ENCODE data around the gene NKIRAS2.

The NKIRAS2 gene

GRCh38 chr17:42019509-42020404 is at the start of gene NKIRAS2:
NKIRAS2 (plus strand) TSS chr17:42020090; CDS start chr17:42021578, 1,488 bp downstream.
- in situ Hi-C loops (cut with MboI; ENCODE audit: low pct_unique_long_range_greater_than_20kb, low sequenced_read_pairs, unreplicated experiment), result loop anchor here (10.0 kb wide), 1 partner anchor 95 kb away; the partner anchor contains the start of gene DHX58
- peak; percentile 94 for TF ChIP-seq CTCF (IDR thresholded peaks at IDR 0.05; ENCODE audit: extremely low read depth, insufficient read depth, missing control alignments)
- DNase-seq (ENCODE audit: low spot score), result peak; percentile 95

GRCh38 chr17:41970901-41971331 is 49.0 kb upstream of the NKIRAS2 start:
- no peak for DNase-seq (ENCODE audit: low spot score)
- in situ Hi-C loops (cut with MboI; ENCODE audit: low pct_unique_long_range_greater_than_20kb, low sequenced_read_pairs, unreplicated experiment), result no loop called here
- TF ChIP-seq CTCF (IDR thresholded peaks at IDR 0.05; ENCODE audit: extremely low read depth, insufficient read depth, missing control alignments), result no peak

- no peak for TF ChIP-seq CTCF (IDR thresholded peaks at IDR 0.05; ENCODE audit: extremely low read depth, insufficient read depth, missing control alignments)
- in situ Hi-C loops (cut with MboI; ENCODE audit: low pct_unique_long_range_greater_than_20kb, low sequenced_read_pairs, unreplicated experiment), result no loop called here
- no peak for DNase-seq (ENCODE audit: low spot score)
Measured at GRCh38 chr17:41971721-41972523, 48.0 kb upstream of the NKIRAS2 start.

- in situ Hi-C loops (cut with MboI; ENCODE audit: low pct_unique_long_range_greater_than_20kb, low sequenced_read_pairs, unreplicated experiment), result no loop called here
- TF ChIP-seq CTCF (IDR thresholded peaks at IDR 0.05; ENCODE audit: extremely low read depth, insufficient read depth, missing control alignments), result no peak
- DNase-seq (ENCODE audit: low spot score), result no peak
Measured at GRCh38 chr17:41972571-41973407, 47.1 kb upstream of the NKIRAS2 start.

GRCh38 chr17:41973408-41973811 is 46.5 kb upstream of the NKIRAS2 start:
- in situ Hi-C loops (cut with MboI; ENCODE audit: low pct_unique_long_range_greater_than_20kb, low sequenced_read_pairs, unreplicated experiment), result no loop called here
- no peak for TF ChIP-seq CTCF (IDR thresholded peaks at IDR 0.05; ENCODE audit: extremely low read depth, insufficient read depth, missing control alignments)

GRCh38 chr17:41974031-41974430 is 45.9 kb upstream of the NKIRAS2 start:
- no peak for TF ChIP-seq CTCF (IDR thresholded peaks at IDR 0.05; ENCODE audit: extremely low read depth, insufficient read depth, missing control alignments)
- in situ Hi-C loops (cut with MboI; ENCODE audit: low pct_unique_long_range_greater_than_20kb, low sequenced_read_pairs, unreplicated experiment), result no loop called here
- DNase-seq (ENCODE audit: low spot score), result no peak

More at GRCh38 chr17:41973408-41973811, 46.5 kb upstream of the NKIRAS2 start:
- DNase-seq (ENCODE audit: low spot score), result no peak

All from GM13977 (cell line).